ENCODE measurements around the gene SPAG16. TPM values are rescaled to one million over a fixed set of nuclear protein-coding genes. Genes with fewer than 3 reads are reported as not detected.

Gene SPAG16
- total RNA-seq, 4 donors from 2014 or later, result 1.2 to 30.8 (median 16.2) TPM

GRCh38 chr2:214242797-214243196 is 958.5 kb downstream of the SPAG16 start:
- WGBS, 2 donors (ENCODE audit: low coverage in 1 of 2), result 70 to 75% methylated on average over 1 of the region's 1 CpG
- no peaks in the 10 kb centered on the region for H3K27me3 ChIP-seq
- H3K27ac ChIP-seq, result no peak overlapping the region
- no peaks in the 10 kb centered on the region for H3K4me1 ChIP-seq
- TF ChIP-seq EP300 (IDR thresholded peaks at IDR 0.05; ENCODE audit: low read depth), result no peak
- TF ChIP-seq POLR2A (IDR thresholded peaks at IDR 0.05), result no peak
- TF ChIP-seq CTCF (IDR thresholded peaks at IDR 0.05), result no peak
- no peak for TF ChIP-seq POLR2AphosphoS5 (IDR thresholded peaks at IDR 0.05)
- no peaks in the 10 kb centered on the region for H3K9me3 ChIP-seq
- intact Hi-C loops (cut with DNase I; ENCODE audit: low total_unique reads), result no loop called here
- in situ Hi-C loops (cut with MboI; ENCODE audit: low pct_ligation_motif_present in 1 of 4, low pct_unique_long_range_greater_than_20kb in 1 of 4, low sequenced_read_pairs in 3 of 4), result no loop called here
- no peak overlapping the region for H3K4me3 ChIP-seq
- DNase-seq, result no peak
- no peaks in the 10 kb centered on the region for H3K36me3 ChIP-seq

GRCh38 chr2:214244847-214245246 is 960.6 kb downstream of the SPAG16 start:
- H3K4me3 ChIP-seq, result no peak overlapping the region
- no peak for DNase-seq
- no peaks in the 10 kb centered on the region for H3K4me1 ChIP-seq
- intact Hi-C loops (cut with DNase I; ENCODE audit: low total_unique reads) (no loop called here), in situ Hi-C loops (cut with MboI; ENCODE audit: low pct_ligation_motif_present in 1 of 4, low pct_unique_long_range_greater_than_20kb in 1 of 4, low sequenced_read_pairs in 3 of 4) (no loop called here)
- H3K9me3 ChIP-seq, result no peaks in the 10 kb centered on the region
- H3K27me3 ChIP-seq, result no peaks in the 10 kb centered on the region
- no peaks in the 10 kb centered on the region for H3K36me3 ChIP-seq
- WGBS, 2 donors (ENCODE audit: low coverage in 1 of 2), result 30 to 50% methylated on average over 1 of the region's 1 CpG
- TF ChIP-seq POLR2A (IDR thresholded peaks at IDR 0.05) (no peak), POLR2AphosphoS5 (IDR thresholded peaks at IDR 0.05) (no peak), CTCF (IDR thresholded peaks at IDR 0.05) (no peak), EP300 (IDR thresholded peaks at IDR 0.05; ENCODE audit: low read depth) (no peak)
- H3K27ac ChIP-seq, result no peak overlapping the region

- Histone ChIP-seq H3K36me3 (no peaks in the 10 kb centered on the region), H3K27me3 (no peaks in the 10 kb centered on the region), H3K4me3 (no peak overlapping the region), H3K27ac (no peak overlapping the region), H3K9me3 (no peaks in the 10 kb centered on the region), H3K4me1 (no peaks in the 10 kb centered on the region)
- no peak for TF ChIP-seq EP300 (IDR thresholded peaks at IDR 0.05; ENCODE audit: low read depth)
- no peak for TF ChIP-seq CTCF (IDR thresholded peaks at IDR 0.05)
- DNase-seq, result no peak
- intact Hi-C loops (cut with DNase I; ENCODE audit: low total_unique reads) (no loop called here), in situ Hi-C loops (cut with MboI; ENCODE audit: low pct_ligation_motif_present in 1 of 4, low pct_unique_long_range_greater_than_20kb in 1 of 4, low sequenced_read_pairs in 3 of 4) (no loop called here)
Observed at GRCh38 chr2:214246417-214246816, 962.2 kb downstream of the SPAG16 start.

GRCh38 chr2:214247531-214247930 is 963.3 kb downstream of the SPAG16 start:
- Histone ChIP-seq H3K9me3 (no peaks in the 10 kb centered on the region), H3K36me3 (no peaks in the 10 kb centered on the region), H3K4me1 (no peaks in the 10 kb centered on the region), H3K27me3 (no peaks in the 10 kb centered on the region), H3K4me3 (no peak overlapping the region), H3K27ac (no peak overlapping the region)
- intact Hi-C loops (cut with DNase I; ENCODE audit: low total_unique reads), result no loop called here
- in situ Hi-C loops (cut with MboI; ENCODE audit: low pct_ligation_motif_present in 1 of 4, low pct_unique_long_range_greater_than_20kb in 1 of 4, low sequenced_read_pairs in 3 of 4), result no loop called here
- WGBS, 2 donors (ENCODE audit: low coverage in 1 of 2), result 76 to 84% methylated on average over 3 of the region's 3 CpGs
- no peak for DNase-seq
- TF ChIP-seq EP300 (IDR thresholded peaks at IDR 0.05; ENCODE audit: low read depth), result no peak
- TF ChIP-seq POLR2A (IDR thresholded peaks at IDR 0.05), result no peak
- TF ChIP-seq POLR2AphosphoS5 (IDR thresholded peaks at IDR 0.05), result no peak
- TF ChIP-seq CTCF (IDR thresholded peaks at IDR 0.05), result no peak

Measured in transverse colon (tissue), 4 donors.